Peyer's patch (tissue), 4 donors: ENCODE data around the gene PSMB9.

ENCODE experiments used
- CTCF ChIP-seq, 6 experiments: fragments of 450-650 bp in 4 of 6; fragments of 200-600 bp in 2 of 6; sonication (generic) in 1 of 6; IDR thresholded peaks; one replicate each; pipeline ENCODE4 v1.5.1; 2017 to 2019; ENCODE audit warnings: antibody characterized with exemption in 6 of 6, mild to moderate bottlenecking in 3 of 6, moderate library complexity in 1 of 6
- POLR2A ChIP-seq, 2 donors: fragments of 450-650 bp; IDR thresholded peaks; one replicate each; pipeline ENCODE4 v1.5.1; 2017; ENCODE audit warnings: antibody characterized with exemption in 2 of 2, mild to moderate bottlenecking in 2 of 2, moderate library complexity in 2 of 2

GRCh38 chr6:32852018-32852843 is 1.8 kb upstream of the PSMB9 start:
- no peak for TF ChIP-seq CTCF (IDR thresholded peaks at IDR 0.05)
- TF ChIP-seq POLR2A (IDR thresholded peaks at IDR 0.05), result no peak
